ENCODE results near the gene SAMD4B. TPM values are rescaled to one million over a fixed set of nuclear protein-coding genes. Genes with fewer than 3 reads are reported as not detected.
A peak's percentile ranks its signal among the peaks of the same experiment; 100 is the strongest.

Gene SAMD4B
- total and polyA plus RNA-seq, 9 of the 15 experiments (the other 6 are each of a cell fraction or from before 2014, with no cell fraction given) = 3.4 to 90.5 (median 38.0) TPM

- TF ChIP-seq PHF8 (IDR thresholded peaks at IDR 0.05; ENCODE audit: borderline replicate concordance, low read length) (peak; percentile 90), NCOA2 (IDR thresholded peaks at IDR 0.05; ENCODE audit: partially characterized antibody in 2 of 2) (no peak), SREBF1 (IDR thresholded peaks at IDR 0.05; ENCODE audit: borderline replicate concordance, low read depth, low read length) (no peak), ZNF140 (CRISPR knock-in tag; IDR thresholded peaks at IDR 0.05) (no peak), FOXJ2 (tag; IDR thresholded peaks at IDR 0.05) (no peak), SP1 (CRISPR knock-in tag; IDR thresholded peaks at IDR 0.05) (peak; percentile 93), POU5F1 (IDR thresholded peaks at IDR 0.05; ENCODE audit: borderline replicate concordance, low read depth, low read length, partially characterized antibody) (no peak), ATF4 (CRISPR knock-in tag; IDR thresholded peaks at IDR 0.05) (no peak), ZNF778 (CRISPR knock-in tag; IDR thresholded peaks at IDR 0.05) (no peak), FOXM1 (IDR thresholded peaks at IDR 0.05; ENCODE audit: low read depth) (no peak), FOXM1 (CRISPR knock-in tag; IDR thresholded peaks at IDR 0.05; ENCODE audit: low read depth) (no peak), ZNF79 (CRISPR knock-in tag; IDR thresholded peaks at IDR 0.05; ENCODE audit: low read depth) (no peak), ATF6 (CRISPR knock-in tag; IDR thresholded peaks at IDR 0.05) (no peak), CHAMP1 (IDR thresholded peaks at IDR 0.05) (no peak), CREBBP (IDR thresholded peaks at IDR 0.05; ENCODE audit: low read depth, low read length) (no peak), DACH1 (IDR thresholded peaks at IDR 0.05; ENCODE audit: partially characterized antibody) (no peak)
- TF ChIP-seq, protein P1, sequence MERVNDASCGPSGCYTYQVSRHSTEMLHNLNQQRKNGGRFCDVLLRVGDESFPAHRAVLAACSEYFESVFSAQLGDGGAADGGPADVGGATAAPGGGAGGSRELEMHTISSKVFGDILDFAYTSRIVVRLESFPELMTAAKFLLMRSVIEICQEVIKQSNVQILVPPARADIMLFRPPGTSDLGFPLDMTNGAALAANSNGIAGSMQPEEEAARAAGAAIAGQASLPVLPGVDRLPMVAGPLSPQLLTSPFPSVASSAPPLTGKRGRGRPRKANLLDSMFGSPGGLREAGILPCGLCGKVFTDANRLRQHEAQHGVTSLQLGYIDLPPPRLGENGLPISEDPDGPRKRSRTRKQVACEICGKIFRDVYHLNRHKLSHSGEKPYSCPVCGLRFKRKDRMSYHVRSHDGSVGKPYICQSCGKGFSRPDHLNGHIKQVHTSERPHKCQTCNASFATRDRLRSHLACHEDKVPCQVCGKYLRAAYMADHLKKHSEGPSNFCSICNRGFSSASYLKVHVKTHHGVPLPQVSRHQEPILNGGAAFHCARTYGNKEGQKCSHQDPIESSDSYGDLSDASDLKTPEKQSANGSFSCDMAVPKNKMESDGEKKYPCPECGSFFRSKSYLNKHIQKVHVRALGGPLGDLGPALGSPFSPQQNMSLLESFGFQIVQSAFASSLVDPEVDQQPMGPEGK (CRISPR knock-in tag; IDR thresholded peaks at IDR 0.05; ENCODE audit: borderline replicate concordance) = no peak
- TF ChIP-seq, protein P2, sequence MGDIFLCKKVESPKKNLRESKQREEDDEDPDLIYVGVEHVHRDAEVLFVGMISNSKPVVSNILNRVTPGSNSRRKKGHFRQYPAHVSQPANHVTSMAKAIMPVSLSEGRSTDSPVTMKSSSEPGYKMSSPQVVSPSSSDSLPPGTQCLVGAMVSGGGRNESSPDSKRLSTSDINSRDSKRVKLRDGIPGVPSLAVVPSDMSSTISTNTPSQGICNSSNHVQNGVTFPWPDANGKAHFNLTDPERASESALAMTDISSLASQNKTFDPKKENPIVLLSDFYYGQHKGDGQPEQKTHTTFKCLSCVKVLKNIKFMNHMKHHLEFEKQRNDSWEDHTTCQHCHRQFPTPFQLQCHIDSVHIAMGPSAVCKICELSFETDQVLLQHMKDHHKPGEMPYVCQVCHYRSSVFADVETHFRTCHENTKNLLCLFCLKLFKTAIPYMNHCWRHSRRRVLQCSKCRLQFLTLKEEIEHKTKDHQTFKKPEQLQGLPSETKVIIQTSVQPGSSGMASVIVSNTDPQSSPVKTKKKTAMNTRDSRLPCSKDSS (IDR thresholded peaks at IDR 0.05; ENCODE audit: low read depth, partially characterized antibody) = no peak
Observed at GRCh38 chr19:39341719-39342604, at the start of gene SAMD4B (continued).

Data from K562 (cell line).